Hepatic stellate cell (primary cell): Measurements from ENCODE around the gene ZNF22.

Experiments used
- DNase-seq: peaks from one replicate; pipeline ENCODE4 v3.0.0; 2011; ENCODE audit warnings: low spot score

ZNF22 gene

DNA sequence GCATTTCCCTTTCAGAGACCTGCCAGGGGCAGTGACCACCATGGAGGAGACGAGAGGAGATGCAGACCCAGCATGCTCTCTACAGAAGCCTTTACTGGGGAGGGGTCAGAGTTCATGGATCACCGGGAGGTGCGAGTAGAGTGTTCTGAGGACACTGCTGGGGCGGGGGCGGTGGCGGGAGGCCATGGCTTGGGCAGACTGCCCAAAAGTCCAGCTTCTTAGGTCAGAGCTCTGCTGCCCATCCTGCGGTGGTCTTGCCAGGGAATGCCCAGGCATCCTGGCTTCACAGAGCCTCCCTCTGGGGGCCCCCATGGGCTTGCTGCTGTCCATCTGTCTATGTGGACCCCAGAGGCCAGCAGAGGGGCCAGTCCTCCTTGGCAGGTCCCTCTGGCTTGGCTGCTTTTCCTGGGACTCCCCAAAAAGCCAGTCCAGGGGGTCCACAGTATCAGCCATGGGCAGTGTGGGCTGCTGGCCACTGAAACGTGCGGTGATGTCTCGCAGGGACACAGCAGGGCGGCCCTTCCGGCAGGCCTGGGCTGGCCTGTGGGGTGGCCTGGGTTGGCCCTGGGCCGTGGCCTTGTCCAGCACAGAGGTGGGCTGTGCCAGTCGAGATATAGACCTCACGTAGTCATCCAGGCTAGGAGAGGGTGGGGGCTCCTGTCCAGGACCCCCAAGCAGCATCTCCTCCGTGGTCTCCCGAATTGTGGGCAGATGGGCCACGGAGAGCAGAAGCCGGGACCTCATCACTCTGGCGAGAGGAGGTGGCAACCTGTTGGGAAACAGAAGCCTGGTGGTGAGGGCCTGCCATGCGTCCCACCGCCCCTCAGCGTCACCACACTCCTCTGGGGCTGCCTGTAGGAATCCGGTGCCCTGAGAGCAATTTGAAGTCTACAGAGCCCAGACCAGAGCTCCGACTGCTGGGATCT lies 23.2 kb upstream of the ZNF22 start:
- no peak for DNase-seq

DNA sequence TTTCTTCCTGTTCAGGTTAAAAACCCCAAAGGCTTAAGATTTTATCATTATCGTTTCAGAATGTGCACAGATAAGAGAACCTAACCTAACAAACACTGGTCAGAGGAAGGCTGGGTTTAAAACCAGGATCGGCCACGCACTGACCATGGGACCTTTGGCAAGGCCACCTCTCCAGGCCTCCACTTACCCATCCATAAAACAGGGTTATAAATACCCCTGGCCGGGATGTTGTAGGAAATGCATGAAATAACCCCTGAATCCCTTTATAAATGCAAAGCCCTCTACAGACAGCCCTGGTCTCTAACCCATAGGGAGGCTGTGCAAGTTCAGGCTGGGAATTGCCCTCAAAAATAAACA lies 22.5 kb upstream of the ZNF22 start:
- no peak for DNase-seq

DNA sequence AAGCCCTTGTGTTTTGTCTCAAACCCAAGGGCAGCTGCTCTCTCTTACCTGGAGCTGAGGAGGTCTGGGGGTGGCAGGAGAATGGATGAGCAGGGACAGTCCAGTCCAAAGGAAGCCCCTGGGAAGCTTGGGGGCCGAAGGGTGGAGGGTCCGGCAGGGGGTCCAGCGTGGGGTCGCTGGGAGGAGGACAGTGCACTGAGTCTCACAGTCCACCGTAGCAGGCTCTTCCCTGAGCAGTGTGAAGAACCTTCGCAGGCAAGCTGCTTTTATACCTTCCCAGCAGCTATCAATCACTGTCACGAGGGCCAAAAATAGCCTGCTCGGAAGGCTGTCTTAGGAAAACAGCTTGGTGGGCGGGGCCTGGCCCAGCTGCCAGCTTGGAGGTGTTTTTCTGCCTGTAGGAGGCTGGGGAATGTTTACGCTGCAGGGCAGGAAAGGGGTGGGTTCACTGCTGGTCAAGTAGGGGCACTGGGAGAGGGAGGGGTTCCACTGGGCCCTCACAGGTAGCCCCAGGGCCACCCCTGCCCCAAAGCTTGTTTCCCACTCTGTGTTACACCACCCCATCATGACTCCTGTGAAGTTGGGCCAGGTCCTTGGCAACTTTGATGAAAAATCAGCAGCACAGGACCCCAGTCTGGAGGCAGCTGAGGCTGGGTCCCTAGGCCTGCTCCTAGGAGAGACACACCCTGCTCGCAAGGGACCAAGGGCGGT lies 22.0 kb upstream of the ZNF22 start, which contains the start of gene DEPP1:
DEPP1 (minus strand) TSS at position 240 of the 711 bp plus-strand sequence. CDS start 779 bp downstream, outside the sequence.
- DNase-seq = peak; percentile 88

DNA sequence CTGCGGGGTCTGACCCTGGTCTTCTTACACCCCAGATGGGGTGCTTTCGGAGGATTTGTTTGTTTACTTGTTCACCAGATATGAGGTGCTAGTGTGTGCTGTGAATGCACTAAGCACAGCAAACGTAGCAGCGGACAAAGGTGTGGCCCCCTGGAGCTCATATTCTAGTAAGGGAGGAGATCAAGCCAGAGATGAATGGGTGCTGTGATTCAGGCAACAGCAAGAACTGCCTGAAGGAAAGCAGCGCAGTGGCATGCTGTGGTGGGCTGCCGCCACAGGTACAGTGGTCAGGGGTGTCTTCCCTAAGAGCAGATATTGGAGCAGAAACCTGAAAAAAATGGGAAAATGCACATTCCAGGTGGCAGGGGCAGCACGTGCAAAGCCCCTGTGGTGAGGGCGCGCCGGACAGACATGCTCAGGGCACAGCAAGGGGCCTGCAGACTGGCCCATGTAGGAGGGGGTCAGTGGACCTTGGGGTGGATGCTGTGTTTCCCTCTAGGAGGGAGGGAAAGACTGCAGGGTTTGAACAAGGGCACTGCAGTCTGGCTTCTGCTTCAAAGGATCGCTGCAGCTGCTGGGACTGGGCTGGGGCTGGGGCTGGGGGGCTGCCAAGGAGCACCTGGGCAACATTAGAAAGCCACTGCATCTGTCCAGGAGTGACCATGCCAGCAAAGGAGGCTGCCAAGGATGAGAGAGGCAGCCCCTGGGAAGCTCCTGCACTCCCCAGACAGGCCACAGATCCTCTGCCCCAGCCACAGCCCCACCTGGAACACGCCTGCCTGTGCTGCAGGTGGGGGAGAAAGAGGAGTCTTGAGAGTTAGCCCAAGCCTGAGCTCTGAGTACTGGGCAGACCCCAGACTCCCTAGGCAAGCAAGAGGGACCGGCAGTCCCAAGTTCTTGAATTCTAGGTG lies 21.2 kb upstream of the ZNF22 start:
- no peak for DNase-seq

DNA sequence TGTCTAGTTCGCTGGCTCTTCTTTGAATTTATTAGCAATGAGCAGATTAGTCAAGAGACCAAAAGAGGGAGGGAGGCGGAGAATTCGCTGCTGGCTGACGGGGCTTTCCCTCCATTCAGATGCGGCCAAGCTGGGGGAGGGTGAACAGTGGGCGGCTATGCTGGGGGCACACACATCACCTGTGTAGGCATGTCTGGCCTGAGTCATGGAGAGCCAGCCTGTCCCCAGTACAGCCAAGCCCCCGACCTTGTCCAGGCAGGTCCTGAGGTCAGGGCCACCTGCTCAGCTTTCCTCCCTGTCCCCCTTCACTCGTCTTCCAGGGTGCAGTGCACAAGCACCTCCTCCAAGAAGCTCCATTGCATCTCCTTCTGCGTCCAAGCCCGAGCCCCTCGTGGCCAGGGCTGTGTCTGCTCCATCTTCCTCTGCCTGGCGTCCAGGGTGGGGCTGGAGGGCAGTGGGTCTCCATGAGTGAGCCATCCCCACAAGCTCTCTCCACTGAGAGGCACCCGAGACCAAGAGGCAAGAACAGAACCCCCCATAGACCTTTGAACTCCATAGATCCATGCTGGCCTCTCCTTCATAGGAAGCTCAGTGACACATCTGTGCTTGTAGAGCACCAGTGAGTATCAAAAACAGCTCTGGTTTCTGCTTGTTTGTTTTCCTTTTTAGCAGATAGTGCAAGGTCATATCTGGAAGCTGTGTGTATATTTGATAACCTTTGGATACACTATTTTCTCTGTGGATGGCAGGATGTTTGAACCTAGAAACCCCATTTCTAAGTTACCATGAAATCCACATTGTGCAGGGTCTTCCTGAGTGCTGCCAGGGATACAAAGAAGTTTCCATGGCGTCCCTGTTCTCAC lies 20.2 kb upstream of the ZNF22 start:
- no peak for DNase-seq

DNA sequence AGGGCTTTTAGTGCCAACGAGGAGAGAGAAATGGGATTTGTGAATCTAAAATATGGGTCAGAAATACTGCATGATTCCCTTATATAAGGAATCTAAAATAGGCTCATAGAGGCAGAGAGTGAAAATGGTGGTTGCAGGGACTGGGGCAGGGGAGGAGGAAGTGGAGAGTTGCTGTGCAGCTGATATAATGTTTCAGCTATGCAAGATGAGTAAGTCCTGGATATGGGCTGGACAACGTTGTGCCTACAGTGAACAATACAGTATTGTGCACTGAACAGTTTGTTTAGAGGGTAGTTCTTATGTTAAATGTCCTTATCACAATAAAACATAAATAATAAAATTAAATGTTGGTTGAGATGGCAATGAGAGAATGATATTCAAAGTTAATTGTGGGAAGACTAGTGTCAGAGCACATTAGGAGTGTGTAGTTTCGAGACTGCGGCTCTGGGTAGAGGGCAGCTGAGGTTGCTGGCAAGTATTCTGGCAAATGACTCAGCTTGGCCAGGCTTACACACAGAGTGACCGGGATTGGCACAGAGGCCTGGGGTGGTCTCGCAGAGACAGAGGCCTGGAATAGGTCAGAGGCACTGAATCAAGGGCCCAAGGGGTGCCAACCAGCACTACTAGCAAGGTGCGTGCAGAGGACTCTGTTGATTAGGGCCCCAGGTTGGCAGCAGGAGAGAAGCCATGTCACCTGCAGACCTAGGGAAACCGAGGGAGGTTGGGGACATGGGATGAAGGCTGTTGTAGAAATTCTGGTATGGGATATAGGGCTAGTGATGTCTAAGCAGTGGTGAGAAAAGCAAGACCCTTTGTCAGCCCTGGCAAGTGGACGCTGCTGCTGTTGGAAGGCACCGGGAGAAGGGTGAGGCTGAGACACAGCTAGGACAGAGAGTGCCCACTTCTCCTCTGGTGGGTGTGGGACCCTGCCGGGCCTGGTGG lies 19.3 kb upstream of the ZNF22 start:
- DNase-seq = peak; percentile 84

DNA sequence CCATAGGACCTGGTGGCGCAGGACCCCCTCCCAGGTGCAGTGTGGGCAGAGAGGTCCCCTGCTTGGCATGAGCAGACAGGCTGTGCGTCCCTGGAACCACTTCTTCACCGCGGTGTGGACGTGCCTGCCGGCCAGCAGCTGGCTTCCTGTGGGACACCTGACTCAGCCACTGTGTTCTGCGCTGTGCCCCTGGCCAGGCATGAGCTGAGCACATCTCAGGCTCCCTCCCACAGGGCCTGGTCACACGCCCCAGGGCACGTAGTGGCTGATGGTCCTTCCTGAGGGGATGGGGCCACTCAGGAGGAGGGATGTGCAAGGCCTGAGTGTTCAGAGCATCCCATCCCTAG lies 18.6 kb upstream of the ZNF22 start:
- DNase-seq = no peak

DNA sequence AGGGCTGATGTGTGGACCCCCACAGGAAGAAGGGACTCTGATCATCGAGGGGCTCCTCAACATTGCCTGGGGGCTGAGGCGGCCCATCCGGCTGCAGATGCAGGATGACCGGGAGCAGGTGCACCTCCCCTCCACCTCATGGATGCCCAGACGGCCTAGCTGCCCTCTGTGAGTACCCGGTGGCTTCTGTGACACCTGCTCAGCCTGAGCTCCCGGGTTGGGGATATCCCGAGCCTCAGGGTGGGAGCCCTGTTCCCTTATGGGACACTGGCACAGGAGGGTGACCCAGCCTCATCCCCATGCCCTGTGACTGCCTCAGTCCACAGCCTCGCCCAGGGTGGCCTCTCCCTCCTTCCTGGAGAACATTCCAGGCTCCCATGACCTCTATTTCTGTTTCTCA lies 18.2 kb upstream of the ZNF22 start:
- no peak for DNase-seq

DNA sequence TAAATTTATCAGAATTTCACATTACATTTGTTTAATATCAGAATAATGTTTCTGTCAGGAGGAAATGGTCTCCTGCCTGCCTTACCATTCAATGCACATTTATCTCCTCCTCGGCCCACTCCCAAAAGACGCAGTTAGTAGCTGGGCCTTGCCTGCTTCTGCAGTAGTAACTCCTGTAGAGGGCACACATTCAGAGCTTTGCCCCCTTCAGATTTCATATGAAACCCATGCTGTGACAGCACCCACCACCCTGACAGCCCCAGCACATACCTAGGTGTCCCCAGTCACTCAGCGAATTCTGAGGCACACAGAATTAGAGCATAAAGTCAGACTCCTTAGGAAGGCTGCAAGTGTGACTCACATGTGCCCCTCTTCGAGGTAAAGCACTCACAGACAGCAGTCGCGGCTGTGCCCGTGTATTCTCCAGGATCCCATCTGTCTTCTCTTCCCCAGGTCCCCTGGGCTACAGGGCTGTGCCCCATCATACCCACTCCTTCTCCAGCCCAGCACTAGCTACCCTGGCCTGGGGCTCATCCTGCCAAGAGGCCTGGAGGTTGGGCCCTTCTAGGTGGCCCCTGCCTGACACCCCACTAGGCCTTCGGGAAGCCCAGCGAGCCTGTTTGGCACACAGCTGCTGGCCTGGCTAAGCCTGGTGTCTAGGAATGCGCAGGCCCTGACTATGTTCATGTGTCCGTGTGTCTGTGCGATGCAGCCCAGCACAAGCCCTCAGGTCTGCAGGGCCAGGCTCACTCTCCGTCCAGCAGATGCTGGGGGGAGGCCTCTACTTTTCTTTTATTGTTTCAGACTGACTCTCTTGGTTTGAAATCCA lies 17.4 kb upstream of the ZNF22 start:
- no peak for DNase-seq

DNA sequence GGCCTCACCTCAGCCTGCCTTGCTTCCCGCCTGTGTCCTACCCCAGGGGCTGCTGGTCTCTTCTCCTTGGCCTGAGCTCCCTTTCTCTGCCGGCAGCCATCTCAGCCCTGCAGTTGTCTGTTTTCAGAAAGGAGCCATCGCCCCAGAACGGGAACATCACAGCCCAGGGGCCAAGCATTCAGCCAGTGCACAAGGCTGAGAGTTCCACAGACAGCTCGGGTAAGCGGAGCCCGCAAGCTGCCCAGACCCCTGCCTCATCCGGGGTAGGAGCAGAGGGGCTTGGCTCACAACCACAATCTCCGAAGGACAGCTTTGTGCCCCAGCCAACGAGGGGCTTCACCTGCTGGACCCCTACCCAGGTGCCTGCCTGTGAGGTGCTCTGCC lies 16.8 kb upstream of the ZNF22 start:
- DNase-seq = no peak

DNA sequence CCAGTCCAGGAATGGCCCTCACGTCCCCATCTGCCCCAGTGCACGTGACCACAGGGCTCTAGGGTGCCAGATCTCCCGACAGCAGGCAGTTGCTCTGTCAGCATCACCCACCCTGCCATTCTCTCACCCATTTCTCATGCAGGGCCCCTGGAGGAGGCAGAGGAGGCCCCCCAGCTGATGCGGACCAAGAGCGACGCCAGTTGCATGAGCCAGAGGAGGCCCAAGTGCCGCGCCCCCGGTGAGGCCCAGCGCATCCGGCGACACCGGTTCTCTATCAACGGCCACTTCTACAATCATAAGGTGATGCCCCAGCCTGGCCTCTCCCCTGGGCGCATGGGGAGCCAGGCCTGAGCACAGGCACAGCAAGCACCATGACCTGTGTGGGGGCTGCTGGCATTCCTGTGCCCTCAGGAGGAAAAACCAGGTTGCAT lies 16.0 kb upstream of the ZNF22 start:
- no peak for DNase-seq

DNA sequence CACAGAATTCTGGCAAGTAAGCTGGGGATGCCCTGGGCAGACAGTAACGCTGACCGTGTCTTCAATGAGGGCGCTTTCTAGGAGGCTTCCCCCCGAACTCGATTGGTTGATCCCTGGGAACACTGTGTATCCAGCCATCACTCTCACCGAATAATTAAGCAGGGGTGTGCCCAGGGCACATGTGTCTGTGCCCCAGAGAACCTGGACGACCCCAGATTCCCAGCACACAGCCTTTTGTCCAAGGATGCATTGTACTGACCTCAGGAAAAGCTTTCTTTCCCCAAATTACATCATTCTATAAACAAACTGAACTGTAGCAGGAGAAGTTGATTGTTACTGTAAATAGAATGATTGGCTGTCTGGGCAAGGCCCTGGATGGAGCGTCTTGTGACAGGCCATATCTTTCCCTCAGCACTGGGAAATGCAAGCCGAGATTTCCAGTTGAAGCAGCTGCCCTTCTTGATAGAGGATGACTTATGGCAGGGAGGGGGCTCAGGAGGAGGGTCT lies 15.5 kb upstream of the ZNF22 start:
- peak; percentile 55 for DNase-seq

DNA sequence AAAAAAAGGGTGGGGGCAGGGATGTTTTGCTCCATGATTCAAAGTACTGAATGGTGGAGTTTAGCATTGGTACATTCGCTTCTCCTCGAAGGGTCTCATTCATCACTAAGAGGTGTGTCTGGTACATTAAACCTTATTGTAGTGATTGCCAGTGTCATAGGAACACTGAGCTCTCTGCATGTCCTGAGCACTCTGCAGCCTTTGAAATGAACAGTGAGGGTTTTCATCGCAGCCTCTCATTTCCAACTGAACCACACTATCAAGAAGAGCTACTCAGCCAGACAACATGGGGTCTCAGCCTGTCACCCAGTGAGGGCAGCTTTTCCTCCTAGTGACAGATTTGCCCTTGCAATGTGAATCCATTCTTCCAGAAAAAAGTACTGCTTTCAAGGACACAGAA lies 14.5 kb upstream of the ZNF22 start:
- no peak for DNase-seq

DNA sequence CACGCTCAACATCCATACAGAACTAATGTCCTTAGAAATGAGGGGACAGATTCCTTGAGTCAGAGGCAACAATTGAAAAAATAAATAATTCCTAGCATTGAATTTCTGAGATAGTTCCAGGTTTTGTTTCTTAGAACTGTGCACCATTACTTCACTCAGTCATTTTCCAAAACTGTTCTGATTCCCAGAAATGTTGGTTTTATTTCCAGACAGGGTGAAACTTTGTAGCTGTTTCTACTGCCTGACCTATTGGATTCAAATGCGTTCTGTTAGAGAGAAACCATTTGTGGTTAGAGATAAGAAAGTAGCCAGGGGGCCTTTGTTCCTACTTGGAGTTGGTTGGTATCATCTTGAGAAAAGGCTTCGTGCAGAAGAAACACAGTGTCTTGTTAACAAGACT lies 14.1 kb upstream of the ZNF22 start:
- no peak for DNase-seq

DNA sequence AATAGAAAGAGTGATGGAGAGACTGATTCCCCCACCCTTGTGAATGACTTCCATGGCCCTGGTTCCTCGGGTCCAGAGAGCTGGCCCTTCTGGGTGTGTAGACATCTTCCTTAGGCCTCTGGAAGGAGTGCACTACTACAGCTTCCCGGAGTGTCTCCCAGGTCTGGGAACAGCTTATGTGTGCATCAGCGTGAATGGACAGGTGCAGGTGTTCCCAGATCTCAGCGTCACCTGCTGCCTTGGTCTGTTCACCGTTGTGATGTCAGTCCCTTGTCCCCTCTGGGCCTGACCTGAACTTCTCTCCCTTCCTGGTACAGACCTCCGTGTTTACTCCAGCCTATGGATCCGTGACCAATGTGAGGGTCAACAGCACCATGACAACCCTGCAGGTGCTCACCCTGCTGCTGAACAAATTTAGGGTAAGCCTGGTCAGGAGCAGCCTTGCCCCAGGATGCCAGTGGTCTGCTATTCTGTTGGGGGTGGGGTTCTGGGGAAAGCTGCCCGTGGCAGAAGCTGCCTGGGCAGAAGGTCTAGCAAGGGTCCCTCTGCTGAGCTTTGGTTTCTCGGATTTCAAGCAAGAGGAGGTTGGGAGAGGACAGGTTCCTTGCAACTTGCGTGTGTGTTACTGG lies 11.7 kb upstream of the ZNF22 start:
- no peak for DNase-seq

DNA sequence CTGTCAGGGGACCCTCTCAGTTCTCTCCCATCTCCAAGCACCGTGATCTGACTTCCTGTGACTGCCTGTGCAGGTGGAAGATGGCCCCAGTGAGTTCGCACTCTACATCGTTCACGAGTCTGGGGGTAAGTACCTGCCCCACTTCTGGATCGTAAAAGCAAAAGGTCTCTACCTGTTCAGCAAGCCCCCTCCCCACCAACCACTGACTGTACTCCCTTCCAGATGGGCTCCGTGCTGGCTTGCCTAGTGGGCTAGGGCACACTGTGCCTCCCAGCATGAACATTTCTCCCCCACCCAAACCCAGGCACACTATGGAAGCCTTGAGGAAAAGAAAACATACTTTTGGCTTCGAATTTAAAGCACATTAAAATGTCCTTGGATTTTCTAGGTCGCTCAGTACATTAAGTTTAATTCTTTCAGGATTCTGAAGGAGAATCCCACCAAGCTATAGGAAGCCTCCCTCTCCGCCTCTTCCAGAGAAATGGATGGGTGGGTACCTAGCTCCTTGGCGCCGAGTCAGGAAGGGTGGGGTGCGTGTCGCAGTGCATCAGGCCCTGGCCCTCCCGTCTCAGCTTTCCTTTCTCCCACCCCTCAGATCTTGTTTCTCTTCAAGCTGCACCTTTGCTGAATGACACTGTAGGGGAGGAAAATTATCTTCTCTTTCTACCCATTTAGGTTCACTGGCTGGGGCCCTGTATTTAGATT lies 11.0 kb upstream of the ZNF22 start:
- no peak for DNase-seq

DNA sequence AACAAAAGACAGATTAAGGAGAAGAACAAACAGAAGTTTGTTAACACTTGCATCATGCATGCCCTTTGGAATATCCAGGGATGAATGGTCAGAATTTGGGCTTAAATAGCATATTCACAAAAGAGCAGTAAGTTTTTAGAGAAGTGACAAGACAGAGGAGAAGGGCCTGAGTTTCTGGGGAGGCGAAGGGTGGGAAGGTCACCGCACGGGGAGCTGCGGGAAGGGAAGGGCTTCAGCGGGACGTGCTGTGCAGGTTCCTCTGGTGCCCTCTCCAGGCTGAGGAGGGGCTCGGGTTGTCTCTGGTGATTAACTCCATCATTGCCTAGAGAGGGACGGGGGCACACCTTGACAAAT lies 10.4 kb upstream of the ZNF22 start:
- no peak for DNase-seq

DNA sequence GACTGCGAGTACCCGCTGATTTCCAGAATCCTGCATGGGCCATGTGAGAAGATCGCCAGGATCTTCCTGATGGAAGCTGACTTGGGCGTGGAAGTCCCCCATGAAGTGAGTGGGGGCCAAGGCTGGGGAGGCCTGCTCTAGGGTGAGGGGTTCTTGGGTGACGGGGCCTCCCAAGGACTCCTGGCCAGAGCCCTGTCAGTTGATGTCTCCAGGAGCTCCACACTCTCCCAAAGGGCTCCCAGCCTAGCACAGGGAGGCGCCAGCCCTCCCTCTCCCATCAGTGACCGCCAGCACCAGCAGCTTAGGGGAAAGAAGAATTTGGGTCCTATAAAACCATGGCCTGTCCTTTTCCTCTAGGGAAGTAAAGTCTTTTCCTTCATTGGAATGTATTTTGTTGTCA lies 9.8 kb upstream of the ZNF22 start:
- no peak for DNase-seq
